Anterior cingulate cortex (tissue), 58 donors: Measurements from ENCODE around the gene TRAPPC3L.

Experiments used
- DNase-seq, 58 donors: peaks; one replicate each; lab custom pipeline; 2025; lab: John Stamatoyannopoulos, UW

TRAPPC3L gene

DNA sequence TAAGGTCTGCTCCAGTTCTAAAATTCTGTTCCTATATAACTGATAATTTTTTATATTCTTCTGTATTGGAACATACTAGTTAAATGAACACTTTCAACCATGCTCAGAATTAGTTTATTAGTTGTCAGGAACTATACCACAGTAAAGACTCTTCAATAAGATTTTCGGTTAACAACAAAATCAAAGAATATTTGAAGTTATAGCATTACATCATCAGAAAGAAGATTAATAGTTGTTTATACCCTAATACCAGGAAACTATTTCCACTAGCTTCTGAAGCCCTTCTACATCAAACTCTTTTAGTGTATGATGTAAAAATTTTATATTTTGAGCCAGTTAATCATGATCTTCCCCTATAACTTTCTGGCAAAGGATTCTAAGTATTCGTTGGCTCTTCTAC lies 14.6 kb upstream of the TRAPPC3L start:
- no peak for DNase-seq

DNA sequence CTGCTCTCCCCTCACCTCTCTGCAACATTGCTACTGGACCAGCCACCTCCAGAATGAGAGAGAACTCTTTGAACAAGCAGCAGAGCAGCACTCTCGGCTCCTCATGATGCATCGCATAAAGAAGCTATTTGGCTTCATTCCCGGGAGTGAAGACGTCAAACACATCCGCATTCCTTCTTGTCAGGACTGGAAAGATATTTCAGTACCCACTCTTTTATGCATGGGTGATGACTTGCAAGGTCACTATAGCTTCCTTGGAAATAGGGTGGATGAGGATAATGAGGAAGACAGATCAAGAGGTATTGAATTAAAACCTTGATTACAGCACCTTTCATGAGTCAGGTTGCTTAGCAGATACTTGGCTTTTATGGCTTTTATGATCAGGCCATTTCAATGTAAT lies 12.4 kb upstream of the TRAPPC3L start:
- no peak for DNase-seq

DNA sequence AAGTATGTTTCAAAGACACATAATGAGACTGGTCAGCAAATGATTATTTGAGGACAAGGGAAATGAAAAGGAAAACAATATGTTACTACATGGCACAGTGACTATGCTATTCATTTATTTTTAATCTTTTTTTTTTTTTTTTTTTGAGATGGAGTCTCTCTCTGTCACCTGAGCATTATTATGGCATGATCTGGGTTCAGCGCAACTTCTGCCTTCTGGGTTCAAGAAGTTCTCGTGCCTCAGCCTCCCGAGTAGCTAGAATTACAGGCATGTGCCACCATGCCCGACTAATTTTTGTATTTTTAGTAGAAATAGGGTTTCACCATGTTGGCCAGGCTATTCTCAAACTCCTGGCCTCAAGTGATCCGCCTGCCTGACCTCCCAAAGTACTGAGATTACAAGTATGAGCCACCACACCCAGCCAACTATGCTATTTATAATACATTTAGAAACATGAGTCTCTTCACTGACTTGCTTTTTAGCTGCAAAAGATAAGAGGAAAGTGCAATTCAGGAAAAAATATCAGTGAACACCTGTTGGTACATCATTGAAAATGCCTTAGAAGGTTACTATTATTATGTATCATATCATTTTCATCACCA lies 11.4 kb upstream of the TRAPPC3L start:
- no peak for DNase-seq

DNA sequence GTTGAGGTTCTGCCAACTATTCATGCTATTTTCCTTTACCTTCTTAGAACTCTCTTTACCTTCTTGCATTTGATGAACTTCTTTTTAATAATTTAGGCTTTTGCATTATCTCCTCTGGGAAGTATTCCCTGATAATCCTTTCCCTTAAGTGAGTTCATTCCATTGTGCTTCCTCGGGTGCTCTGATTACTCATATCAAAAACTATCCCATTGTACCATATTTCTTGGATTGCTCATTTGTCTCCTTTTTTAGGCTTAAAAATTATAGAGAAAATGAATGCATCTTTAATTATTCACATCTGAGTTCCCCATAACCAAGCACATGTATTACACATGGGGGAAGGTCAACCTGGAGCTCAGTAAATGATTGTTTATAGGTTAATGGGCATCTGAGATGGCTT lies 10.6 kb upstream of the TRAPPC3L start:
- no peak for DNase-seq

DNA sequence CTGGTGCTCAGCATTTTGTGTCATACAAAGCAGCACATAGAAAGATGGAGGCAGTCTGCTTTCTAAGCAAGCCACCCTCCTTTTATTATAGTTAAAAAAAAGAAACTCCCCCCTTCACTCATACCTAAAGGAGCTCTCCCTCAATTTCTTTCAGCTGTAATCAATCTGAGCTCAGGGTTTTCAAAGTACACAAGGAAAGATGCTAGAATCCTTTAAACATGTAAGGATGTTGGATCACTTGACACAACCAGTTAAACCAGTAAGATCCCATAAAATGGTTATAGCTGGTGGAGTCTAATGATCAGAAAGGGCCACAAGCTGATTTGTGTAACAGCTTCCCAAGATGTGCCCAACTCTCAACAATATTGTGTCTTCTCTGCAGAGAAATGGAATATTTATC lies 8.0 kb upstream of the TRAPPC3L start, which contains the start of gene CALHM4:
Gene CALHM4, plus strand, starts transcription at position 301 of the 400 bp plus-strand sequence. Its CDS starts 43 bp downstream, at position 344.
- DNase-seq, result no peak

DNA sequence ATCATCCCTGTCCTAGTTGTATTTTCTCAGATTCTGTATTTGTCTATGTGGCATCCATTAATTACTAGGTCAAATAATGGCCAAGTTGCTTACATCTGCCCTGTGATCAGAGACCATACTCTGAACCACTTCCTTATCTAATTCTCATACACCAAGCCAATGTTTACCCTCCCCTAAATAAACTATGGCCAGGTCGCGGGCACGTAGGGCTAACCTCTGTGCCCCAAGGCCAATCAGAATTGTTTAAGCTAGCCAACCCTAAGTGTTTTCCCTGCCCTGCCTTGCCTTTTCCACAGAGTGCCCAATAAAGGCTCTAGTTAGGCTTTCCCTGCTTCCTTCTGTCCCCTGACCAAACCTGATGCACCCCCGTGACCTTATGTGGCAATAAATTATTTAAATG lies 5.3 kb upstream of the TRAPPC3L start:
- no peak for DNase-seq

DNA sequence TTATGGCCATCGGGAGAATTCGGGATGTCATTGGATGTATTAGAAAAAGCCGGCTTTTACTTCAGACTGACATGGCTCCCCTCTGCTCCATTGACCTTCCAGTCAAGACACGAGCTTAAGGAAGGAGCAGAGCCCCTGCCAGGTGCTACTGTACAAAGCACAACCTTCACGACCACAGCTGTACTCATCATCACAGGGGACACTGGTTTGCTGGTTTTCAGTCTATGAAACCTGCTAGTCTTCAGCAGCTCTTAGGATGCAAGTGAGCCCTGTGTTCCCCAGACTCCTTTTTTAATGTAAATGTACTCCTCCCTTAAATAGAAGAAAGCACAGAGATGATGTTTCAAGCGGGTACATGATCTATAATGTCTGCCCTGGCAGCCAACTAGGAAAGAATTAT lies 1.9 kb upstream of the TRAPPC3L start:
- DNase-seq, result no peak

DNA sequence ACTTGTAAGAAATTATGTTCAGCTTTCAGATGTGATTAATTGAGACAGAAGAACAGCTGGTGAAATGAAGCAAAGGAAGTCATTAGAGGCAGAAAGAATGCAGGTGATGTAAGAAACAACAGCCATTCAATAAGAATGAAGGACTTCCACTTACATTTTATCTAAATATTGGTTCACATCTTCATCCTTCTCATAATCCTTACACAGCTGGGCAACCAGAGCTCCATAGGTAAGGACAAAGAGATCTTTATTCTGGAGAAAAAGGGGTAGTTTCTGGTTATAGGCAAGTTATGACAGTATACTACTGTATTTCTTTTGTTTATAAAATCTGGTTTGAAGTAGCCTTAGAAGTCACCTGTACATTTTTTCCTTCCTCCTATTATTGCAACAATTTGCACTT lies 2.3 kb downstream of the TRAPPC3L start:
- no peak for DNase-seq

DNA sequence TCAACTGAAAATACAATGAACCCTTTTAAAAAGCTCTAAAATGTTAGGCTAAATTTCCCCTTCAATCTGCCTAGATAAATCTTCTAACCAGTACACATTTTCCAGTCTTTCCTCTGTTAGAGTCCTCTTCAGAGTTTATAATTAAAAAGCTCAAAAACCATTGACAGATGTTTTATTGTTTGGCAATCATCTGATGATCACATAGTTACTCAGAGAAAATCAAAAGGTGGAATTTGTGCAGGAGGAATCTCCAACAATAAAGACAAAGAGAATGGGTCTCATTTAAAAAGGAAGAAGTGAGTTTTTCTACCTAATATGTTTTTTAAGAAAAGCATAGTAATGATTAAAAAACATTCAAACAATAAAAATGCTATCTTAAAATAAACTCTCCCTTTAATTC lies 3.1 kb downstream of the TRAPPC3L start:
- DNase-seq, result no peak

DNA sequence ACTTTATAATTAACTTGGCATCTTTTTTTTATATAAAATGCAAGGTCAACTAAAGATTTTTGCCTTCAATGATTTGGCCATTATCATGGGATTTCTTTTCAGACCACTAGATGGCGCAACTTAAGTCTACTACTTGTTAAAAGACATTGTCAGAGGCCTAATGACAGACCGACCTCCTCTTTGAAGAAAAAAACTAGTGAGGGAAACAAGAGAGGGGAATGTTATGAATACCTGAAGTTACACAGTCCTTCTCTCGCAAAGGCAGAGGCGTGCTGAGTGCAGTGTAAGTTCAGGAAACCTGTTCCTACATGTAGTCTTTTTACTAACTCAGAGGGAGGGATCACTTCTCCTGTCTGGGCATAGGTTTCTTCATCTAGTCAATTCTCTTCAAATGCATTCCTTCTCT lies 9.3 kb downstream of the TRAPPC3L start:
- DNase-seq, result peak in 1 of 58 donors; percentile 20

DNA sequence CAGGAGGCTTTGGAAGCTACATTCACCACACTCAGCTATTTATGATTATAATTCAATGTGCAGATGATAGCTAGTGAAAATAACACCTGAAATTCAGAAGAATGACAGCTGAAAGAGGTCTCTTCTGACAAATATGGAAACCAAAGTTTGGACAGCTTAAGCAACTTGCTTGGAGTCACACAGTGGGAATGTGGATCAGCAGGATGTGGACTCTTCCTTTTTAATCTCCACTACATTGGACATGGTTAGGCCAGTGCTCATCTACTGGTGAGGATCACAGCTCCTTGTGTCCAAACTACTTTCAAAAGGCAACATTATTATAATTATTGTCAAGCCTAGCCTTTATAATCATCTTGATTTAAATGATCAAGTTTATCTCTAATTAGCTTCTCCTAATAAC lies 10.4 kb downstream of the TRAPPC3L start:
- no peak for DNase-seq

DNA sequence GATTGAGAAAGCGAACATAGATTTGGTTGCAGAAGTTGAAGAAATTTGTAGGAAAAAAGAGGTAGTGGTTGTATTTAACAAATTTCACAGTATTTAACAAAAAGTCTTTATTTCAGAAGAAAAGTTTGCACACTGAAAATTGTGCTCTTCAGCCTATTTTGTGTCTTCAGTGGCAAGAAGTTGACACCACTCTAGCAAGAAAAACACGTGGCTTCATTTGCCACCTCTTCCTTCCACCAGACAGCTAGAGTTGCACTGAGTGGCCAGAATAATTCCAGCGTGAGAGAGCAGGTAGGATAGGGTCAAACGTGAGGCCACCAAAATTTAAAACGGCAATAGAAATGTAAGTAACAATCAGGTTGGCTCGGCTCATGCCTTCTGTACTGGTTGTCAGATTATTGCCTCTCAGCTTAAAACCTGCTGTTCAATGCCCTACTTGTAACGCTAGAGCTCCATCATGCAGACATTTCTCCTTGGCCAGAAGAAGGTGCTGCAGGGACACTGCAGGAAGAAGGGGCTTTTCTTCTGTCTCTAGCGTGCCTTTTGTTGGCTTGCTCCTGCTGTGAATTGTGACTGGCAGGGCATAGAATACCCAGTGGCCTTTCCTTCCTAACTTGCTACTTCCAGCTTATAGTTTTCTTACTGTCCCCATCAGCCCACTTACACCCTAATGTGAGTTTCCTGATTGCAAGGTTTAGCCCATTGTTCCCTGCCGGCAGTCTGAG lies 12.1 kb downstream of the TRAPPC3L start:
- DNase-seq, result no peak

DNA sequence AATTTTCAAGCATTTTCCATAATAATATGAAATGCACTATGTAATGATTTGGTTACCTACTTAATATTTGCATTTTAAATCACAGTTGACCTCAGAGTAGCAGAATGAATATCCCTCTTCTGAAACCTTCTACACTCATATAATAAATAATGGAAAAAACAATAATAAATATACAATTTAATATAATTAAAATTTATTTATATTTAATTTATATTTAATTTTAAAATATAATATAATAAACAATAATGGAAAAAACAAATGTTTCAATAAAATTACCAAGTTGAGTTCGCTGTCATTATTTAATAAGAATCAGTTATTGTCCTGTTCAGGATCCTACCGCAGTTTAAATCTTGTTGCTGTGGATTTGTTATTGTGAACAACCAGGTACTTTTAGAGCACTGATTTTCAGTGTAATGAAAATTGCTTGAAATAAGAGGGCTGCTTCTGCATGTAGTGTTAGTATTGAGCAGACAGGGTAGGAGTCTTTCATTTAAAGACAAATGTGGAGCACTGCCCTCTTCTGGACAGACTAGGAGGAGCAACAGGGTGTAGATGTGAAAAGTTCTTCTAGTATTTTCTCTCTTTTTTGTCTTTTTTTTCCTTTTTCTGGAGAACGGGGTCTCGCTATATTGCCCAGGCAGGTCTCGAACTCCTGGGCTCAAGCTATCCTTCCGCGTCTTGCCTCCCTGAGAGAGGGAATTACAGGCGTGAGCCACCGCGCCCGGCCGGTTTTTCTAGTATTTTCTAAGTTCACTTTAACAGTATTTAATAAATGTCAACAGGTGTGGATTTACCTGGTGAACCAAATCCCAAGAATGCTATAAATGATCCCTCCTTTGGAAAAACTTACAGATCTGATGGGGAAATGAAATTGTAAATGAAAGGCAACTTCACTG lies 13.6 kb downstream of the TRAPPC3L start:
- DNase-seq, result peak in 20 of 58 donors; percentile 1 to 43 (median 10)

DNA sequence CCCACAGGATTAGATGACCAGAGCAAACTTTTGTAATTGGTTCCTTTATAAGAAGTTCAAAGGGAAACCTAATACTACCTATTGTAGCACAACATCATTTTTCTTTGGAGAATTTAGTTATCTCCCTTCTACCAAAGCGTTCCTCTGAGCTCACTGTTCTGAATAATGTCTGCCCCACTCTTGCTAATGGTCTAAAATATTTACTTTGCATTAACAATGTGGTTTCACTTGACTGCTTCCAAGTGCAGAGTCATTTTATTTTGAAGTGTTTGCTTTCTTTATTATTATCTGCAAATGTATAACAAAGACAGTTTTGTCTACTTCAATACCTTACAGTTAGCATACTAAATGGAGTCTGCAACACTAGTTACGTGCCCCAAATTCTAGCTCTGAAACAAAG lies 15.0 kb downstream of the TRAPPC3L start:
- DNase-seq, result no peak

DNA sequence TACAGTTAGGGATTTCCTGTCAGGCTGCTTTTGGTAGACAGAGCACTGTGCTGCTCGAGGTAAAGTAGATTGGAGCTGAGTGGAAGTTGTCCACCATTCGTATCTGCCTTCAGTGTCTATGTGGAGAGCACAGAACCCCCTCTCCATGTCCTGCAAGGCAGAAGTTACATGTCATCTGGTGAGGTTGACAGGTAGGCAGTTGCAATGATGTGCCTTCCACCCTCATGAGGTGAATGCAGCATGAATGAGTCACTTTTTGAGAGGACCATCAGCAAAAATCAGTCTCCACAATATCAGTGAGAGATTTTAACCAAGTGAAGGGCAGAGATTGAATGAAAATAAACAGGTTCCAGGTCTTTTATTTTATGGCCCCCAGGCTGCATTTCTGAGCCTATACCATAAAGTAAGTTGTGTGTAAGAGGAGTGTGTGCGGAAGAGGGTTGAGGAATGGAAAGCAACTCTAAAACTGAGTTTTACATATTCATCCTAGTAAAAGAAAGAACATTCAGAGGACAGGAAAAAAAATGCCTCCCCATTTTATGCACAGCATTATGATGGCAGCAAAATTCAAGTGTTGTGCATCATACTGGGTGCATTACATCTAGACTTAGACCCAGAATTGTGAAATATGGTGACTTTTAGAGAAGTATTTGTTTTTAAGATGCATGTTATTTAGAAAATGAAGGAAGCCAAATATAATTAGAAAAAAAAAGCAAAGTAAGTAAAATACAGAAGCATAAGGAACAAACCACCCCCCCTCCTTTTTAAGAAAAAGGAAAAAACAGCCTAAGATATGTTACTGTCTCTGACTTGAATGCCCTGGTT lies 15.8 kb downstream of the TRAPPC3L start:
- DNase-seq, result no peak

DNA sequence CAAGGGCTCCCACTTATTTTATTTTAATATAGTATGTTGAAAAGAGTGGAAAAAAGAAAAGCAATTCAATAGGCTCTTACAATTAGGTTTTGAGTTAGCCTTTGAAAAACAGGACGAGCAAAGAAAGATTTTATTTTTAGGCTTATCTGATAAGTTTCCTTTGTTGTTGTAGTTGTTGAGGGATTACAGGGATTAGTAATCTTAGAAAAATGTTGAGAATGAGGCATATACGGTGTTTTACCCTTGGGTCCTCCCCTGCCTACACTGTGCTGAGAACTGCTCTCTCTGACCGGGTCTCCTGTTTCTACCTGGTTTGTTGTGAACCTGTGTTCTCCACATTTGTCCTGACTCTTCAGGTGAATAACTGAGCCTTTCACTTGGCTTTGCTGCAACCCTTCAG lies 16.7 kb downstream of the TRAPPC3L start:
- no peak for DNase-seq

DNA sequence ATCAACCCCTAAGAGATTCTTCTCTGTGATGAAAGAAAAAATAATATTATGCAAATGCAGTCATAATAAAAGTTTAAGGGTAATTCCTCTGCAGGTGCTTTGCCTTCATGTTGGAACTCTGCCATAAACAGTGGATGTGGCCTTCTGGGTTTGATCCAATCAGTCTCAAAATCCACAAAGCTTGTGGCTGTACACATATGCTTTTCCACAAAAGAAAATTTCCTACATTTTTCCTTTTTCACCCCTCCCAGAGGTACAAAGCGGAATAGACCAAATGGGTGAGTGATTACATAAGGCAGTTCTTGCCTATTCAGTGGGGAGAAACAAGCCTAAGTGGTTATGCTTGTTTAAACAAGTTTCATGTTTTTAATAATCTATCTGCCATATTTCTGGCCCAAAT lies 17.4 kb downstream of the TRAPPC3L start:
- DNase-seq, result no peak

DNA sequence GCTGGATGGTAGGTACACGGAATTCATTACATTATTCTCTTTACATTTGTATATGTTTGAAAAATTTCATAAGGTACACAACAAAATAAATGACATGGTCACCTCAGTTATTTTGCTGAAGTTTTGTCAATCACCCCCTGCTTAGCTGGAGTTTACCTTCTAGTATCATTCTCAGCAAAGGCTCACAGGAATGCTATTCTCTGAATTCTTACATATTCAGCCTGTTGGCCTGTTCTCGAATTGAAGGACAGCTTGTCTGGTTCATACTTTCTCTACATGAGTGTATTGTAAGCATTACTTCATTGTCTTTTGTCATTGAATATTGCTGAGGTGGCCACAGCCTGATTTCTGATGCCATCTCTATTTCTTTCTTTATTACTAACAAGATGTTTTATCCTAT lies 21.2 kb downstream of the TRAPPC3L start:
- no peak for DNase-seq

DNA sequence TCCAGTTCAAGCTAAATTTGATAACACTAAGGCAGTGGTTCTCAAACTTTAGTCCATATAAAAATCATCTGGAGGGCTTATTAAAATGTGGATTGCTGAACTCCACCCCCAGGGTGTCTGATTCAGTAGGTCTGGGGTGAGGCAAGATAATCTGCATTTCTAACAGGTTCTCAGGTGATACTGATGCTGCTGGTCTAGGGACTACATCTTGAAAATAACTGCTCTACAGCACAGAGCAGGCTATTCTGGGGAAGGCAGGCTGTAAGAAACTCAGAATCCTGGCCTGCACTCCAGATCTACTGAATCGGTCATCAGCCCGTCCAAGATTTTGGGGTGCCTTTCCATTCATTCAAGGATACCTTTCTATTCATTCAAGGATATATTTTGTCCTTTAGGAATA lies 22.6 kb downstream of the TRAPPC3L start:
- DNase-seq, result no peak

DNA sequence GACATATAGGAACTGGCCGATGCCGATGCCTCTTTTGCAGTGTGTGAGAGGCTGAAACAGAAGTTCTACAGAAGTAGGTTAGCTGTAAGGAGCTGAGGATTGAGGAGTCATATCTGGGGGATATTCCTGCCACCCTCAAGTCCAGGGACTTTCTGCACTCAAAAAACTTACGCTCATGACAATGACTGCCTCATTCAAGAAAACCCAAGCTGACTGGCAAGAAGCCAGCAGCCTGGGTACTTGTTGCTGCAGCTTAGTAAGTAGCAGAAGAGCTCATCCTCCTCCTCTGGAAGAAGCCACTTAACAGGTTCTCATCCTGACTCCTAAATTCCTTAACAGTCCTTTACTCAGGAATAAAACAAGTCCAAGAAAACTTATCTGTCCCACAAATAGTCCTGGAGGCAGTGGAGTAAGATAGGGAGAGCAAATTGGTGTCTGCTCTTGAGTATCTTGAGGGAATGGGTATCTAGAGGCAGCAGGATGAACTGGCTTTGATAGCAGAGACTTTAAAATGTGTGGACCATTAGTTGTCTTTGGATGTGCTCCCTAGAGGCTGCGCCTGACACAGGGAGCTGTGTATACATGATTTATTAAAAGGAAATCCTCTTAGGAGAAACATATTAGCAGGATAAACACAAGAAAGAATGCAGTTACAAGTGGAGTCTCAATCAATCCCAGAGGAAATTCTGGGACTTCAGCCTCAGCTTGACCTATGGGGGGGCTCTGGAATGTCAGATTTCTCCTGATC lies 26.7 kb downstream of the TRAPPC3L start:
- DNase-seq, result peak in 1 of 58 donors; percentile 18
